Smooth muscle cell (in vitro differentiated cells): Measurements from ENCODE around the gene LPIN1. TPM values are rescaled to one million over a fixed set of nuclear protein-coding genes. Genes with fewer than 3 reads are reported as not detected.

ENCODE experiments used
- DNase-seq: peaks from one replicate; lab custom pipeline; 2025; ENCODE audit not compliant: unreplicated experiment; lab: John Stamatoyannopoulos, UW
- H2AFZ ChIP-seq: fragments of 200-600 bp; sonication (generic); 2 replicates; pipeline ENCODE4 v1.6.0; 2016; ENCODE audit warnings: antibody characterized with exemption, low read depth, mild to moderate bottlenecking
- H3F3A ChIP-seq: fragments of 200-600 bp; sonication (generic); 2 replicates; pipeline ENCODE4 v1.6.0; 2017; ENCODE audit warnings: antibody characterized with exemption, low read depth
- H3K27ac ChIP-seq: fragments of 200-600 bp; sonication (generic); 2 replicates; pipeline ENCODE4 v1.5.1; 2016; ENCODE audit warnings: low read depth, mild to moderate bottlenecking
- H3K27me3 ChIP-seq: fragments of 200-600 bp; sonication (generic); 2 replicates; pipeline ENCODE4 v1.6.1; 2016; ENCODE audit warnings: low read depth, mild to moderate bottlenecking
- H3K36me3 ChIP-seq: fragments of 200-600 bp; sonication (generic); 2 replicates; pipeline ENCODE4 v1.5.1; 2016; ENCODE audit warnings: low read depth
- H3K4me1 ChIP-seq: fragments of 200-600 bp; sonication (generic); 2 replicates; pipeline ENCODE4 v1.5.1; 2016; ENCODE audit warnings: low read depth
- H3K4me2 ChIP-seq: fragments of 200-600 bp; sonication (generic); 2 replicates; pipeline ENCODE4 v1.6.0; 2016; ENCODE audit warnings: mild to moderate bottlenecking
- H3K4me3 ChIP-seq: fragments of 200-600 bp; sonication (generic); 2 replicates; pipeline ENCODE4 v1.5.1; 2016; ENCODE audit warnings: mild to moderate bottlenecking
- H3K79me2 ChIP-seq: fragments of 200-600 bp; sonication (generic); 2 replicates; pipeline ENCODE4 v1.6.0; 2016; ENCODE audit warnings: low read depth, mild to moderate bottlenecking
- H3K9ac ChIP-seq: fragments of 200-600 bp; sonication (generic); 2 replicates; pipeline ENCODE4 v1.6.0; 2016; ENCODE audit warnings: low read depth
- H3K9me3 ChIP-seq: fragments of 200-600 bp; sonication (generic); replicated peaks from 2 replicates; pipeline ENCODE4 v1.5.1; 2016; ENCODE audit warnings: low read depth
- H4K20me1 ChIP-seq: fragments of 200-600 bp; sonication (generic); 2 replicates; pipeline ENCODE4 v1.6.0; 2016; ENCODE audit warnings: low read depth
- WGBS: methylation state at CpG from one replicate; pipeline ENCODE4 v1.1.7; 2016; ENCODE audit warnings: low lambda C conversion rate; 5-methylcytosine and 5-hydroxymethylcytosine counted together
- polyA plus RNA-seq: library from polyadenylated mRNA; unstranded; fragments of >200 nt; fragmentation: Nextera tagmentation; extraction: Ambion mirVana; gene quantifications from 2 replicates; pipeline ENCODE4 v1.2.1, GENCODE V29; 2016
- total RNA-seq: library from RNA; depleted of rRNA; stranded (reverse); fragments of >200 nt; gene quantifications from 2 replicates; pipeline ENCODE4 v1.2.3, GENCODE V29; 2014
- TF ChIP-seq, protein P1 (sequence below): fragments of 200-600 bp; sonication (generic); IDR thresholded peaks from 2 replicates; pipeline ENCODE4 v1.5.1; 2017; ENCODE audit warnings: borderline replicate concordance, mild to moderate bottlenecking, antibody characterized with exemption; ENCODE audit not compliant: insufficient read depth, poor library complexity, severe bottlenecking

Gene LPIN1
- total and polyA plus RNA-seq, 2 experiments from 2014 or later, result 13.8 to 17.9 TPM

DNA sequence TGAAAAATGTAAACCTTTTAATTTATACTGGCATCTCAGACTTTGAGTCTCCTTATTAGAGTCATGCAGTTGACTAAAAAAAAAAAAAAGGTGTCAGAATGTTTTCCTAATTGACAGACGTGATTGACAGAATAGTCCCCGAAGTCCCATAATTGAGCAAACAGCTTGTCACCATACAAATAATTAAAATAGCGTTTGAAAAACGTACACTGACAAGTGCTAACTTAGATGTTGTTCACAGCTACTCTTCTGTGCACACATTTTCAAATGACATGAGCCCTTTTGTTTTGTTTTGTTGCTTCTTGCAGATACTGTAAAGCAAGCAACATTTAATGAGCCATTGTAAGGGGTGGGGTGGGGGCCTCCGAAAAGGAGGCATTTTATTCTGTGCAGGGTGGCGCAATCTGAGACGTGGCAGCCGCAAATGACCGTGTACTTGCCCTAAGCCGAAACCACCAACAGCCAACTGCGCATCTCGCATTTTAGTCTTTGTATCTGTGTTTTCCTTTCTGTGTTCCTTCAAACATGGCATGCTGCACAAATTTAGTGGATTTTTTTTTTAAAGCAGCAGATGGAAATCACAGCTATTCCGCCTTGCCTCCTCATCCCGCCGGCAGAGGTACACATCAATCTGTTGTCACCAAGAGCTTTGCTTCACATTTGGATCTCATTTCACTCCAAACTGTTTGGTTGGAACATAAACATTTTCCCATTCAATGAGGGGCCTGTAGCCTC, 52.4 kb downstream of the LPIN1 start:
- Histone ChIP-seq H4K20me1 (no peaks in the 10 kb centered on the region), H3K36me3 (no peaks in the 10 kb centered on the region), H3F3A (no peaks in the 10 kb centered on the region), H3K27ac (no peak overlapping the region), H3K4me3 (no peak overlapping the region), H3K27me3 (no peaks in the 10 kb centered on the region), H3K9ac (no peak overlapping the region), H3K4me1 (no peaks in the 10 kb centered on the region), H3K4me2 (no peak overlapping the region), H2AFZ (no peak overlapping the region), H3K9me3 (no peaks in the 10 kb centered on the region), H3K79me2 (no peaks in the 10 kb centered on the region)
- no peak for DNase-seq
- TF ChIP-seq, protein P1, sequence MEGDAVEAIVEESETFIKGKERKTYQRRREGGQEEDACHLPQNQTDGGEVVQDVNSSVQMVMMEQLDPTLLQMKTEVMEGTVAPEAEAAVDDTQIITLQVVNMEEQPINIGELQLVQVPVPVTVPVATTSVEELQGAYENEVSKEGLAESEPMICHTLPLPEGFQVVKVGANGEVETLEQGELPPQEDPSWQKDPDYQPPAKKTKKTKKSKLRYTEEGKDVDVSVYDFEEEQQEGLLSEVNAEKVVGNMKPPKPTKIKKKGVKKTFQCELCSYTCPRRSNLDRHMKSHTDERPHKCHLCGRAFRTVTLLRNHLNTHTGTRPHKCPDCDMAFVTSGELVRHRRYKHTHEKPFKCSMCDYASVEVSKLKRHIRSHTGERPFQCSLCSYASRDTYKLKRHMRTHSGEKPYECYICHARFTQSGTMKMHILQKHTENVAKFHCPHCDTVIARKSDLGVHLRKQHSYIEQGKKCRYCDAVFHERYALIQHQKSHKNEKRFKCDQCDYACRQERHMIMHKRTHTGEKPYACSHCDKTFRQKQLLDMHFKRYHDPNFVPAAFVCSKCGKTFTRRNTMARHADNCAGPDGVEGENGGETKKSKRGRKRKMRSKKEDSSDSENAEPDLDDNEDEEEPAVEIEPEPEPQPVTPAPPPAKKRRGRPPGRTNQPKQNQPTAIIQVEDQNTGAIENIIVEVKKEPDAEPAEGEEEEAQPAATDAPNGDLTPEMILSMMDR, result no peak
- WGBS, result 92% methylated on average over 15 of the region's 15 CpGs

DNA sequence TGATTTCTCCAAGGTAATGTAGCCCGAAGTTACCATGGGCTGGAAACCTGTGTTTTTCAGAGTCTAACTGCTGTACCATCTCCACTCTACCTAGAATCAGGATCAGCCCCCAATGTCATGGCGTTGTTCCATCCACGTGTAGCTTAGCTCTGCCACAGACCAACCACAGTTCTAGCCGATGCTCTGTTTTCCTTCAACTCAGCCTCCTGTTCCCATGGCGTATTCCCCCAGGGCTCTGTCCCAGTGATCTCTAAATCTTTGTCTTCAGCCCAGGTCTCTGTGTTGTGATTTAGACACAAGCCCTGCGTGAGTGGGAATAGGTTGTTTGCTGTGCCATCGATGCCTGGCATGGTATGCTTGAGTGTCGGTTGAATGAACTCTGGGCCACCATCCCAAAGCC, 53.4 kb downstream of the LPIN1 start:
- TF ChIP-seq, protein P1, result no peak

DNA sequence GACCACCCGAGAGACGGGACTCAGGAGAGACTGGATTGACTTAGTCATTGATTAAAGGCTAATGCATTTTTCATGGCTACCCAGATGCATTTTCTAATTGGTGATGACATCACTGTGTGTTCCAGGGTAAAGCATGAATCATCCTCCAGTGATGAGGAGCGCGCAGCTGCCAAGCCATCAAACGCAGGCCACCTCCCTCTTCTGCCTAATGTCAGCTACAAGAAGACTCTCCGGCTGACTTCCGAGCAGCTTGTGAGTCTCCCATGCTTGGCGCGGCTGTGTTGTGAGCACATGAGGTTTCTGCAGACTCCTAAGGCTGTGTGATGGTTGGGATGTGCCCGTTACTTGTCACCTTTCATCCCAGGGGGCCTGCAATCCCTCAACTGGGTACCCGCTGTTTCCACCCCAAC, 56.4 kb downstream of the LPIN1 start:
- no peak for DNase-seq
- no peak overlapping the region for H3K27ac ChIP-seq
- no peak overlapping the region for H3K9ac ChIP-seq
- no peak overlapping the region for H3K4me3 ChIP-seq
- H3K4me1 ChIP-seq, result no peaks in the 10 kb centered on the region
- H3K79me2 ChIP-seq, result no peaks in the 10 kb centered on the region
- H3K9me3 ChIP-seq, result no peaks in the 10 kb centered on the region
- no peak overlapping the region for H2AFZ ChIP-seq
- H3K27me3 ChIP-seq, result no peaks in the 10 kb centered on the region
- no peaks in the 10 kb centered on the region for H3K36me3 ChIP-seq
- no peaks in the 10 kb centered on the region for H3F3A ChIP-seq
- 73% methylated on average over 11 of the region's 11 CpGs for WGBS
- H3K4me2 ChIP-seq, result no peak overlapping the region
- TF ChIP-seq, protein P1, result no peak
- no peaks in the 10 kb centered on the region for H4K20me1 ChIP-seq

More for the DNA sequence above, 53.4 kb downstream of the LPIN1 start:
- Histone ChIP-seq H3K4me1 (no peaks in the 10 kb centered on the region), H4K20me1 (no peaks in the 10 kb centered on the region), H3F3A (no peaks in the 10 kb centered on the region), H3K4me2 (no peak overlapping the region), H3K9ac (no peak overlapping the region), H3K36me3 (no peaks in the 10 kb centered on the region), H3K79me2 (no peaks in the 10 kb centered on the region), H2AFZ (no peak overlapping the region), H3K27ac (no peak overlapping the region), H3K4me3 (no peak overlapping the region), H3K27me3 (no peaks in the 10 kb centered on the region), H3K9me3 (no peaks in the 10 kb centered on the region)
- DNase-seq, result no peak
- WGBS, result 87% methylated on average over 8 of the region's 8 CpGs

DNA sequence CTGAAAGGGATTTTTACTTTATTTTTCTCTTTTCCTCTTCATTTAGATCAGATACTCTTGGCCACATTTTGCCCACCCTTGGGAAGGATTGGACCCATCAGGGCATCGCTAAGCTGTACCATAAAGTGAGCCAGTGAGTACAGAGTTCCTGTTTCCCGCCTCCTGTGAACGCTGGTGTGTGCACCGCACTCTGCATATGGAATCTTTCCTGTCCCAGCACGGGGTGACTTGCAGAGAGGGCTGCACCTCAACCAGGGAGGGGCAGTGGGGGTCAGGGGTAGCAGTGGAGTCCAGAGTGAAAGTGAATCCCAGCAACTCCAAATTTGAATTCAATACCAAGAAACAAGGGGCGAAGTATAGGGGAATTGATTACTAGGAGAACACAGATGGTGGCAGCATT, 58.6 kb downstream of the LPIN1 start:
- TF ChIP-seq, protein P1, result no peak
- Histone ChIP-seq H3K4me2 (no peak overlapping the region), H3K79me2 (no peaks in the 10 kb centered on the region), H3K27ac (no peak overlapping the region), H3K36me3 (no peaks in the 10 kb centered on the region), H4K20me1 (no peaks in the 10 kb centered on the region), H3K4me3 (no peak overlapping the region), H3K4me1 (no peaks in the 10 kb centered on the region), H3F3A (no peaks in the 10 kb centered on the region), H3K9me3 (no peaks in the 10 kb centered on the region), H2AFZ (no peak overlapping the region), H3K9ac (no peak overlapping the region), H3K27me3 (no peaks in the 10 kb centered on the region)
- 99% methylated on average over 6 of the region's 6 CpGs for WGBS
- no peak for DNase-seq
